ENCODE results near the gene EFEMP2. TPM values are rescaled to one million over a fixed set of nuclear protein-coding genes. Genes with fewer than 3 reads are reported as not detected.

EFEMP2 gene
- total RNA-seq, 1 donor from 2014 or later, result 35.0 TPM

- peaks cover 56 to 68% (median 57%) of the 10 kb centered on the region in 3 donors for H3K4me1 ChIP-seq (ENCODE audit: control insufficient read depth in 3 of 3, insufficient read depth in 3 of 3, low read length in 3 of 3)
- H3K4me3 ChIP-seq (ENCODE audit: low read length in 3 of 3), result peak overlapping the region; percentile 82 to 96 (median 90)
- H3K27me3 ChIP-seq (ENCODE audit: control insufficient read depth in 3 of 3, insufficient read depth in 3 of 3, low read length in 3 of 3), result peaks cover 0 to 3% (median 0%) of the 10 kb centered on the region in 3 donors
- H3K9me3 ChIP-seq (ENCODE audit: control insufficient read depth in 3 of 3, low read length in 3 of 3), result no peaks in the 10 kb centered on the region
- H3K36me3 ChIP-seq (ENCODE audit: control insufficient read depth in 3 of 3, insufficient read depth in 3 of 3, low read length in 3 of 3), result peaks cover 3 to 19% (median 12%) of the 10 kb centered on the region in 3 donors
- H3K27ac ChIP-seq (ENCODE audit: low read depth, low read length), result peak overlapping the region; percentile 97
- peak overlapping the region; percentile 19 to 98 (median 61) for H3K9ac ChIP-seq (ENCODE audit: low read depth in 1 of 3, low read length in 3 of 3)
Observed at GRCh38 chr11:65917077-65917433, 44.5 kb upstream of the EFEMP2 start.

- H3K36me3 ChIP-seq (ENCODE audit: control insufficient read depth in 3 of 3, insufficient read depth in 3 of 3, low read length in 3 of 3), result peaks cover 3 to 16% (median 9%) of the 10 kb centered on the region in 3 donors
- H3K4me3 ChIP-seq (ENCODE audit: low read length in 3 of 3), result peak overlapping the region in 2 of 3 donors; percentile 42 to 56
- H3K9me3 ChIP-seq (ENCODE audit: control insufficient read depth in 3 of 3, low read length in 3 of 3), result no peaks in the 10 kb centered on the region
- H3K27ac ChIP-seq (ENCODE audit: low read depth, low read length), result peak overlapping the region; percentile 97
- peaks cover 61 to 75% (median 62%) of the 10 kb centered on the region in 3 donors for H3K4me1 ChIP-seq (ENCODE audit: control insufficient read depth in 3 of 3, insufficient read depth in 3 of 3, low read length in 3 of 3)
- H3K9ac ChIP-seq (ENCODE audit: low read depth in 1 of 3, low read length in 3 of 3), result peak overlapping the region; percentile 19 to 77 (median 72)
- peaks cover 0 to 5% (median 0%) of the 10 kb centered on the region in 3 donors for H3K27me3 ChIP-seq (ENCODE audit: control insufficient read depth in 3 of 3, insufficient read depth in 3 of 3, low read length in 3 of 3)
Observed at GRCh38 chr11:65916391-65916790, 43.8 kb upstream of the EFEMP2 start.

- peaks cover 0 to 8% (median 0%) of the 10 kb centered on the region in 3 donors for H3K27me3 ChIP-seq (ENCODE audit: control insufficient read depth in 3 of 3, insufficient read depth in 3 of 3, low read length in 3 of 3)
- peak overlapping the region; percentile 38 to 56 (median 56) for H3K4me3 ChIP-seq (ENCODE audit: low read length in 3 of 3)
- H3K4me1 ChIP-seq (ENCODE audit: control insufficient read depth in 3 of 3, insufficient read depth in 3 of 3, low read length in 3 of 3), result peaks cover 60 to 79% (median 63%) of the 10 kb centered on the region in 3 donors
- H3K27ac ChIP-seq (ENCODE audit: low read depth, low read length), result peak overlapping the region; percentile 97
- peaks cover 3 to 15% (median 9%) of the 10 kb centered on the region in 3 donors for H3K36me3 ChIP-seq (ENCODE audit: control insufficient read depth in 3 of 3, insufficient read depth in 3 of 3, low read length in 3 of 3)
- H3K9me3 ChIP-seq (ENCODE audit: control insufficient read depth in 3 of 3, low read length in 3 of 3), result no peaks in the 10 kb centered on the region
- peak overlapping the region; percentile 61 to 77 (median 72) for H3K9ac ChIP-seq (ENCODE audit: low read depth in 1 of 3, low read length in 3 of 3)
Observed at GRCh38 chr11:65915821-65916251, 43.2 kb upstream of the EFEMP2 start.

DNA sequence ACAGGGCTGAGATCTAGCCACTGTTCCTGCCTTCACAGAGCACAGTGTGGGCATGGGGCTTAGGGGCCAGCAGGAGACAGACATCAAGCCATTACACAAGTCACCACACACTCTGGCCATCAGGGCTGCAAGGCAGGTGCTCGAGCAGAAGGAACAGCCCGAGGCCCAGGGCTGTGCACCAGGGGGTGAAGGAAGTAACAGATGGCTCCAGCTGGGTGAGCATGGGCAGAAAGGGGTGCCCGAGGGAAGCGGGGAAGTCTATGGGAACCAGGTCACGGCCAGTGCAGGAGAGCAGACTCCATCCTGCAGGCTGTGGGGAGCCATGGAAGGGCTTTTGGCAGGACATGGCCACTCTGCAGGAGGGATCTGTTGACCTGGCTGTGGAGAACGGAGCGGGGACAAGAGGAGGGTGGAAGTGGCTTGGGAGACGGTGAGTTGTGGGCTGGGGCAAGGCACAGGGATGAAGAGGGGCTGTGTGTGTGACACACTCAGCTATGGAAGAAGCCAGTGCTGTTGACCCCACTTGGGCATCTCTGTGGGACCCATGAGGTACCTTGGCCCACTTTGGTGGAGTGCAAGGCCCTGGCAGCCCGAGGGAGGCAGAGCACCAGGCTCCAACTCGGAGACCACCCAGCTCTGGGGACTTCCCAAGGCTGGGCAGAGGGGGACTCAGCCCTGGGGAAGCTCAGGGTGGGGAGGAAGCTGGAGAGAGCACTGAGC is 42.7 kb upstream of the EFEMP2 start:
- peaks cover 54 to 73% (median 57%) of the 10 kb centered on the region in 3 donors for H3K4me1 ChIP-seq (ENCODE audit: control insufficient read depth in 3 of 3, insufficient read depth in 3 of 3, low read length in 3 of 3)

DNA sequence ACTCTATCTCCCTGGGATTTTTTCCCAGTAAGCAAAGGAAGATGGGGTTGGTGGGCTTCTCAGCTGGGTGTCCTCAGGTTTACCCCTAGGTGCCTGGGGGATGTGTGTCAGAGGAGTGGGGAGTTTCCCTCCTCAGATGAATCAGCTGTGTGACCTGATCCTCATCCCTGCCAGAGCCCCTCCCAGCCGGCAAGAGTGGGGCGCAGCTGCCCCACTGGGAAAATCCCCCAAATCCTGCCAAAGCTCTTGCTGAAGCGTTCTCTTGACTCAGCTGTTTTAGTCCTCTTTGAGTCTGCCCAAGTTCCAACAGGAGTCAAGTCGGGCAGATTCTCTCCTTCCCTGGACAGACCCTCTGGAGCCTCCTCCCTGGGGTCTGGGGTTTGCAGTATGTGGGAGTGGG is 40.2 kb upstream of the EFEMP2 start:
- Histone ChIP-seq H3K27ac (ENCODE audit: low read depth, low read length) (peak overlapping the region; percentile 34), H3K4me3 (ENCODE audit: low read length in 3 of 3) (no peak overlapping the region), H3K36me3 (ENCODE audit: control insufficient read depth in 3 of 3, insufficient read depth in 3 of 3, low read length in 3 of 3) (peaks cover 0 to 8% (median 6%) of the 10 kb centered on the region in 3 donors), H3K27me3 (ENCODE audit: control insufficient read depth in 3 of 3, insufficient read depth in 3 of 3, low read length in 3 of 3) (peaks cover 0 to 15% (median 0%) of the 10 kb centered on the region in 3 donors), H3K4me1 (ENCODE audit: control insufficient read depth in 3 of 3, insufficient read depth in 3 of 3, low read length in 3 of 3) (peaks cover 44 to 60% (median 47%) of the 10 kb centered on the region in 3 donors), H3K9ac (ENCODE audit: low read depth in 1 of 3, low read length in 3 of 3) (no peak overlapping the region), H3K9me3 (ENCODE audit: control insufficient read depth in 3 of 3, low read length in 3 of 3) (no peaks in the 10 kb centered on the region)

More for the DNA sequence above, 42.7 kb upstream of the EFEMP2 start:
- Histone ChIP-seq H3K27me3 (ENCODE audit: control insufficient read depth in 3 of 3, insufficient read depth in 3 of 3, low read length in 3 of 3) (peaks cover 0 to 8% (median 0%) of the 10 kb centered on the region in 3 donors), H3K27ac (ENCODE audit: low read depth, low read length) (peak overlapping the region; percentile 97), H3K36me3 (ENCODE audit: control insufficient read depth in 3 of 3, insufficient read depth in 3 of 3, low read length in 3 of 3) (peaks cover 0 to 10% (median 6%) of the 10 kb centered on the region in 3 donors), H3K9ac (ENCODE audit: low read depth in 1 of 3, low read length in 3 of 3) (peak overlapping the region; percentile 61 to 77 (median 72)), H3K9me3 (ENCODE audit: control insufficient read depth in 3 of 3, low read length in 3 of 3) (no peaks in the 10 kb centered on the region), H3K4me3 (ENCODE audit: low read length in 3 of 3) (peak overlapping the region; percentile 10 to 56 (median 56))

- H3K4me3 ChIP-seq (ENCODE audit: low read length in 3 of 3), result no peak overlapping the region
- peaks cover 0 to 18% (median 0%) of the 10 kb centered on the region in 3 donors for H3K27me3 ChIP-seq (ENCODE audit: control insufficient read depth in 3 of 3, insufficient read depth in 3 of 3, low read length in 3 of 3)
- peak overlapping the region in 2 of 3 donors; percentile 12 to 40 for H3K9ac ChIP-seq (ENCODE audit: low read depth in 1 of 3, low read length in 3 of 3)
- H3K9me3 ChIP-seq (ENCODE audit: control insufficient read depth in 3 of 3, low read length in 3 of 3), result no peaks in the 10 kb centered on the region
- peaks cover 0 to 2% (median 1%) of the 10 kb centered on the region in 3 donors for H3K36me3 ChIP-seq (ENCODE audit: control insufficient read depth in 3 of 3, insufficient read depth in 3 of 3, low read length in 3 of 3)
- H3K27ac ChIP-seq (ENCODE audit: low read depth, low read length), result peak overlapping the region; percentile 25
- H3K4me1 ChIP-seq (ENCODE audit: control insufficient read depth in 3 of 3, insufficient read depth in 3 of 3, low read length in 3 of 3), result peaks cover 35 to 51% (median 38%) of the 10 kb centered on the region in 3 donors
Observed at GRCh38 chr11:65911682-65912568, 39.3 kb upstream of the EFEMP2 start.

DNA sequence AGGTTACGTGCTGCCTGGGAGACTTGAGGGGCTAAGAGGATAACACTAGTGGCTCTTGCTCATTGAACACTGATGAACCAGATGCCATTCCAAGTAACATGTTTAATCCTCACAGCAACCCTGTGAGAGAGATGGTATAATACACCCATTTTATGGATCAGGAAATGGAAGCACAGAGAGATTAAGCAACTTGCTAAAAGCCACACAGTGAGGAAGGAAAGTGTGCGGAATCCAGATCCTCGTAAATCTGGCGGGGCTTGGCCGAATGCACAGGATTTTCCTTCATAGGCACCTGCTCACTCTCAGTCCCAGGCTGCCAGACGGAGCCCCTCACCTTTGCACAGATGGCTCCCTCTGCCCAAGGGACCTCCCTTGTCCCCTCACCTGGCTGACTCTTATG is 35.3 kb upstream of the EFEMP2 start:
- Histone ChIP-seq H3K9ac (ENCODE audit: low read depth in 1 of 3, low read length in 3 of 3) (no peak overlapping the region), H3K36me3 (ENCODE audit: control insufficient read depth in 3 of 3, insufficient read depth in 3 of 3, low read length in 3 of 3) (no peaks in the 10 kb centered on the region), H3K4me3 (ENCODE audit: low read length in 3 of 3) (no peak overlapping the region), H3K27ac (ENCODE audit: low read depth, low read length) (no peak overlapping the region), H3K9me3 (ENCODE audit: control insufficient read depth in 3 of 3, low read length in 3 of 3) (no peaks in the 10 kb centered on the region), H3K4me1 (ENCODE audit: control insufficient read depth in 3 of 3, insufficient read depth in 3 of 3, low read length in 3 of 3) (peaks cover 12 to 20% (median 13%) of the 10 kb centered on the region in 3 donors), H3K27me3 (ENCODE audit: control insufficient read depth in 3 of 3, insufficient read depth in 3 of 3, low read length in 3 of 3) (peaks cover 0 to 18% (median 0%) of the 10 kb centered on the region in 3 donors)

DNA sequence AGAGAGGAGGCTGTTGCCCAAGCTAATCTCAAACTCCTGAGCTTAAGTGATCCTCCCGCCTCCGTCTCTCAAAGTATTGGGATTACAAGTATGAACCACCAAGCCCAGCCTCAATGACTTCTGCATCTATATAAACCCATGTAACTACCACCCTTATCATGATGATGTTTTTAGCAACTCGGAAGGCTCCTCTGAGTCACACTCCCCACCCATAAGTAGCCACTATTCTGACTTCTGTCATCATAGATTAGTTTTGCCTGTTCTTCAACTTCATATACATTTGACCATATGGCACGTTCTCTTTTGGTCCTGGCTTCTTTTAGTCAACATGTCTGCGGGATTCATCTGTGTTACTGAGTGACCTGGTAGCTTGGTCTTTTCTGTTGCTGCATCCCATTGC is 34.0 kb upstream of the EFEMP2 start:
- Histone ChIP-seq H3K27me3 (ENCODE audit: control insufficient read depth in 3 of 3, insufficient read depth in 3 of 3, low read length in 3 of 3) (peaks cover 0 to 15% (median 0%) of the 10 kb centered on the region in 3 donors), H3K4me3 (ENCODE audit: low read length in 3 of 3) (no peak overlapping the region), H3K36me3 (ENCODE audit: control insufficient read depth in 3 of 3, insufficient read depth in 3 of 3, low read length in 3 of 3) (no peaks in the 10 kb centered on the region), H3K27ac (ENCODE audit: low read depth, low read length) (no peak overlapping the region), H3K9ac (ENCODE audit: low read depth in 1 of 3, low read length in 3 of 3) (no peak overlapping the region), H3K4me1 (ENCODE audit: control insufficient read depth in 3 of 3, insufficient read depth in 3 of 3, low read length in 3 of 3) (peaks cover 3 to 7% (median 4%) of the 10 kb centered on the region in 3 donors), H3K9me3 (ENCODE audit: control insufficient read depth in 3 of 3, low read length in 3 of 3) (no peaks in the 10 kb centered on the region)

DNA sequence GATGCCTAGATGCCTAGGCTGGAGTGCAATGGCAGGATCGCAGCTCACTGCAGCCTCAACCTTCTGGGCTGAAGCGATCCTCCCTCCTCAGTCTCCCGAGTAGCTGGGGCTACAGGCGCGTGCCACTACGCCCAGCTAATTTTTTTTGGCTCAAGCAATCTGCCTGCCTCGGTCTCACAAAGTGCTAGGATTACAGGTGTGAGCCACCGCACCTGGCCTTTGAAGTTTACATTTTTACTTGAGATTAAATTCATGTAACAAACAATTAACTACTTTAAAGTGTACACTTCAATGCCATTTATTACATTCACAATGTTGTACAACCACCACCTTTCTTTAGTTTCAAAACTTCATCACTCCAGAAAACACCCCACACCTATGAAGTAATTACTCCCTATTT is 31.1 kb upstream of the EFEMP2 start:
- Histone ChIP-seq H3K27ac (ENCODE audit: low read depth, low read length) (no peak overlapping the region), H3K4me1 (ENCODE audit: control insufficient read depth in 3 of 3, insufficient read depth in 3 of 3, low read length in 3 of 3) (peaks cover 6 to 9% (median 9%) of the 10 kb centered on the region in 3 donors), H3K36me3 (ENCODE audit: control insufficient read depth in 3 of 3, insufficient read depth in 3 of 3, low read length in 3 of 3) (no peaks in the 10 kb centered on the region), H3K9me3 (ENCODE audit: control insufficient read depth in 3 of 3, low read length in 3 of 3) (no peaks in the 10 kb centered on the region), H3K4me3 (ENCODE audit: low read length in 3 of 3) (no peak overlapping the region), H3K9ac (ENCODE audit: low read depth in 1 of 3, low read length in 3 of 3) (no peak overlapping the region), H3K27me3 (ENCODE audit: control insufficient read depth in 3 of 3, insufficient read depth in 3 of 3, low read length in 3 of 3) (peaks cover 4 to 18% (median 10%) of the 10 kb centered on the region in 3 donors)
